Measurements from ENCODE around the gene POC1B. TPM values are rescaled to one million over a fixed set of nuclear protein-coding genes. Genes with fewer than 3 reads are reported as not detected.

The POC1B gene
- total RNA-seq, 4 donors from 2014 or later, result 7.3 to 8.9 (median 7.8) TPM

DNA sequence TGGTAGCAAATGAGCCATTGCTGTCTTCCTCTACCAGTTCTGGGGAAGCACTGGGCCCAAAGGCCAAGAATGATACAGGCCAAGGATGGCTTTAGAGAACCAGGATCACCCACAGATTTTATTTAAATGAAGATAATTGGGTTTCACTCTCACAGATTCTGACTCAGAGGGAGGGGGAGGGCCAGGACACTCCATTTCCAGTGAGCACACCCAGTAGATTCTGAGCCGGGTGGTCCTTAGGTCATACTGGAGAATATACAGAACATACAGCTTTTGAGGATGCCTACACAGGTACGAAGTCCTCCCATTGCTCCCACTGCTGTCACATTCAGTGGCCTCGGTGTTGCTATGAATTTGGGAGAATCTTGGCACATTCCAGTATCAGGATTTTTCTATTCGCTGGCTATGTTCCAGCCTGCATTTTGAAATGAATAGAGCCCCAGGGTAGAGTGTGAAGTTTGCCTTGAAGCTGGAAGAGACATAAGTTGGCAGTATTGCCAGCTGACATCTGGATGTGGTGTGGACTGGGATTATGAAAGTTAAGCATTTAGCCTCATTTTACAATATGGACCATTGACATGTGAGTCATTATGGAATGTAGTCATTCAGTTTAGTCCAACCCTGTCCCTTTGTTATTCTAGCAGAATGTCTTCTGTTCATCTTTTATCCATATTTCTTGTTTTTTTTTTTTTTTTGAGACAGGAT lies 45.8 kb upstream of the POC1B start:
- DNase-seq (no peak), ATAC-seq (no peak)
- TF ChIP-seq, protein P1, sequence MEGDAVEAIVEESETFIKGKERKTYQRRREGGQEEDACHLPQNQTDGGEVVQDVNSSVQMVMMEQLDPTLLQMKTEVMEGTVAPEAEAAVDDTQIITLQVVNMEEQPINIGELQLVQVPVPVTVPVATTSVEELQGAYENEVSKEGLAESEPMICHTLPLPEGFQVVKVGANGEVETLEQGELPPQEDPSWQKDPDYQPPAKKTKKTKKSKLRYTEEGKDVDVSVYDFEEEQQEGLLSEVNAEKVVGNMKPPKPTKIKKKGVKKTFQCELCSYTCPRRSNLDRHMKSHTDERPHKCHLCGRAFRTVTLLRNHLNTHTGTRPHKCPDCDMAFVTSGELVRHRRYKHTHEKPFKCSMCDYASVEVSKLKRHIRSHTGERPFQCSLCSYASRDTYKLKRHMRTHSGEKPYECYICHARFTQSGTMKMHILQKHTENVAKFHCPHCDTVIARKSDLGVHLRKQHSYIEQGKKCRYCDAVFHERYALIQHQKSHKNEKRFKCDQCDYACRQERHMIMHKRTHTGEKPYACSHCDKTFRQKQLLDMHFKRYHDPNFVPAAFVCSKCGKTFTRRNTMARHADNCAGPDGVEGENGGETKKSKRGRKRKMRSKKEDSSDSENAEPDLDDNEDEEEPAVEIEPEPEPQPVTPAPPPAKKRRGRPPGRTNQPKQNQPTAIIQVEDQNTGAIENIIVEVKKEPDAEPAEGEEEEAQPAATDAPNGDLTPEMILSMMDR (IDR thresholded peaks at IDR 0.05 in 4 of 5, conservative IDR thresholded peaks at IDR 0.05 in 1 of 5), result no peak
- TF ChIP-seq POLR2A (IDR thresholded peaks at IDR 0.05), result no peak
- in situ Hi-C loops (cut with MboI; ENCODE audit: low sequenced_read_pairs in 4 of 4) (no loop called here), intact Hi-C loops (cut with DNase I; ENCODE audit: low total_unique reads) (no loop called here)
- peaks cover 0 to 5% of the 10 kb centered on the region in 2 donors for H3K4me1 ChIP-seq
- no peak overlapping the region for H3K4me3 ChIP-seq
- H3K9me3 ChIP-seq, result no peaks in the 10 kb centered on the region
- H3K27ac ChIP-seq, result no peak overlapping the region
- H3K36me3 ChIP-seq, result no peaks in the 10 kb centered on the region
- H3K27me3 ChIP-seq, result no peaks in the 10 kb centered on the region

GRCh38 chr12:89568484-89568883 lies 42.6 kb upstream of the POC1B start:
- in situ Hi-C loops (cut with MboI; ENCODE audit: low sequenced_read_pairs in 4 of 4) (no loop called here), intact Hi-C loops (cut with DNase I; ENCODE audit: low total_unique reads) (no loop called here)
- Histone ChIP-seq H3K4me1 (no peaks in the 10 kb centered on the region), H3K27ac (no peak overlapping the region), H3K36me3 (no peaks in the 10 kb centered on the region), H3K4me3 (no peak overlapping the region), H3K27me3 (no peaks in the 10 kb centered on the region), H3K9me3 (no peaks in the 10 kb centered on the region)
- ATAC-seq (no peak), DNase-seq (no peak)
- TF ChIP-seq, protein P1 (IDR thresholded peaks at IDR 0.05 in 4 of 5, conservative IDR thresholded peaks at IDR 0.05 in 1 of 5), result no peak
- TF ChIP-seq POLR2A (IDR thresholded peaks at IDR 0.05), result no peak

DNA sequence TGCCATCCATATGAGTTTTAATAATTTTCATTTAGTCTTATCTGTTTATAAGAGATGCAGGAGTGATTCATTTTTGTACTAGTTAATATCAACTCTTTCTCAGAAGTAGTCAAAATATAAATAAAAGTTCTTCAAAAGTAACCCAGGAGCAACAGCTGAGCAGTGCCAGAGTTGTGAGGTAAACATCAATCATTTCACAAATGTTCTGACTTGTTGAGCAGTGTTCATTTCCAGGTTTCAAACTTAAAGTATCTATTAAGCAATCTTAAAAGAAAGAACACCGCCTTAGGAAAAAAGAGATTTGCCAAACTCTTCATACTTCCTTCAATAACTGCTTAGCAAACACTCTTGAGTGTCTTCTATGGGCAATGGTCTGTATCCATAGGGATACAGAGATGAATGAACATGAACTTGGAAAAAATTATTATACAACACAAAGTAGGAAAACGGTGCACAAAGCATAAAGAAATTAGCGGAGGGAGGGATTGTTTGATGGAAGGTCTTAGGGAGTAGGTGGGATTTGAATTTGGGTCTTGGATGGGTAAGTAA lies 41.9 kb upstream of the POC1B start:
- ATAC-seq (no peak), DNase-seq (no peak)
- in situ Hi-C loops (cut with MboI; ENCODE audit: low sequenced_read_pairs in 4 of 4) (no loop called here), intact Hi-C loops (cut with DNase I; ENCODE audit: low total_unique reads) (no loop called here)
- Histone ChIP-seq H3K36me3 (no peaks in the 10 kb centered on the region), H3K9me3 (no peaks in the 10 kb centered on the region), H3K27me3 (no peaks in the 10 kb centered on the region), H3K4me3 (no peak overlapping the region), H3K27ac (no peak overlapping the region), H3K4me1 (no peaks in the 10 kb centered on the region)
- TF ChIP-seq, protein P1 (IDR thresholded peaks at IDR 0.05 in 4 of 5, conservative IDR thresholded peaks at IDR 0.05 in 1 of 5), result no peak
- TF ChIP-seq POLR2A (IDR thresholded peaks at IDR 0.05), result no peak

GRCh38 chr12:89566615-89567014 lies 40.8 kb upstream of the POC1B start:
- in situ Hi-C loops (cut with MboI; ENCODE audit: low sequenced_read_pairs in 4 of 4), result no loop called here
- ATAC-seq (no peak), DNase-seq (no peak)
- H3K4me3 ChIP-seq, result no peak overlapping the region
- no peaks in the 10 kb centered on the region for H3K27me3 ChIP-seq
- intact Hi-C loops (cut with DNase I; ENCODE audit: low total_unique reads), result no loop called here
- H3K36me3 ChIP-seq, result no peaks in the 10 kb centered on the region
- TF ChIP-seq POLR2A (IDR thresholded peaks at IDR 0.05), result no peak
- TF ChIP-seq, protein P1 (IDR thresholded peaks at IDR 0.05 in 4 of 5, conservative IDR thresholded peaks at IDR 0.05 in 1 of 5), result no peak
- no peaks in the 10 kb centered on the region for H3K4me1 ChIP-seq
- H3K27ac ChIP-seq, result no peak overlapping the region
- no peaks in the 10 kb centered on the region for H3K9me3 ChIP-seq
